GM12872 (cell line): Measurements from ENCODE around the gene TCERG1L.

Experiments
- CTCF ChIP-seq: IDR thresholded peaks from 3 replicates; pipeline ENCODE4 v1.5.1; 2011; ENCODE audit warnings: low read depth, mild to moderate bottlenecking, low read length, moderate library complexity; ENCODE audit not compliant: insufficient read depth

Gene TCERG1L

GRCh38 chr10:131352765-131353290, 41.3 kb upstream of the TCERG1L start:
- no peak for TF ChIP-seq CTCF

- no peak for TF ChIP-seq CTCF
Observed at GRCh38 chr10:131350660-131351059, 39.1 kb upstream of the TCERG1L start.

GRCh38 chr10:131350245-131350644, 38.7 kb upstream of the TCERG1L start:
- no peak for TF ChIP-seq CTCF

- no peak for TF ChIP-seq CTCF
Observed at GRCh38 chr10:131346456-131346855, 34.9 kb upstream of the TCERG1L start.

GRCh38 chr10:131345691-131346090, 34.2 kb upstream of the TCERG1L start:
- no peak for TF ChIP-seq CTCF

GRCh38 chr10:131344747-131345146, 33.2 kb upstream of the TCERG1L start:
- TF ChIP-seq CTCF = no peak

- no peak for TF ChIP-seq CTCF
Observed at GRCh38 chr10:131337741-131338140, 26.2 kb upstream of the TCERG1L start.
